Spinal cord (tissue), 10 donors: ENCODE results near the gene UCN2. TPM values are rescaled to one million over a fixed set of nuclear protein-coding genes. Genes with fewer than 3 reads are reported as not detected.
A peak's percentile ranks its signal among the peaks of the same experiment; 100 is the strongest.

Experiments used
- DNase-seq, 6 donors: peaks; one replicate each; pipeline versions ENCODE4 v3.0.0 to v3.0.0-alpha.2; 2013 to 2015; ENCODE audit warnings: low spot score in 6 of 6, low read depth in 4 of 6
- H3K27ac ChIP-seq: one replicate; pipeline ENCODE4 v1.5.1; 2013; ENCODE audit warnings: low read depth, low read length, control low read depth
- H3K27me3 ChIP-seq: one replicate; pipeline ENCODE4 v1.6.1; 2013; ENCODE audit warnings: low read length; ENCODE audit not compliant: control insufficient read depth, insufficient read depth
- H3K36me3 ChIP-seq: one replicate; pipeline ENCODE4 v1.6.1; 2013; ENCODE audit warnings: low read length; ENCODE audit not compliant: control insufficient read depth, insufficient read depth
- H3K4me1 ChIP-seq: one replicate; pipeline ENCODE4 v1.6.1; 2013; ENCODE audit warnings: low read length; ENCODE audit not compliant: control insufficient read depth, insufficient read depth
- H3K4me3 ChIP-seq: one replicate; pipeline ENCODE4 v1.5.1; 2013; ENCODE audit warnings: low read depth, low read length, control low read depth
- H3K9me3 ChIP-seq: one replicate; pipeline ENCODE4 v1.6.1; 2013; ENCODE audit warnings: low read length; ENCODE audit not compliant: control insufficient read depth, insufficient read depth
- whole genome bisulfite sequencing: methylation state at CpG from one replicate; pipeline ENCODE4 v1.1.5; 2013; ENCODE audit warnings: missing lambda C conversion rate; ENCODE audit not compliant: insufficient coverage; 5-methylcytosine and 5-hydroxymethylcytosine counted together
- polyA plus RNA-seq, 2 donors: library from polyadenylated mRNA; unstranded; fragments of 120-200 nt; gene quantifications; one replicate each; pipeline ENCODE4 v1.2.1, GENCODE V29; 2013; ENCODE audit not compliant: insufficient read length in 2 of 2
- total RNA-seq, 2 donors: library from RNA; depleted of rRNA in 1 of 2; stranded (reverse); fragments of 120-200 nt in 1 of 2; fragments of >200 nt in 1 of 2; gene quantifications; one replicate each; pipeline versions ENCODE4 v1.2.3 to v1.2.4, GENCODE V29; 2013 to 2014
- donor health status: healthy.

Gene UCN2
- total and polyA plus RNA-seq, 4 donors = 0.29 to 0.77 (median 0.32) TPM; not detected in 1

- H3K4me3 ChIP-seq = no peak overlapping the region
- peak in 1 of 6 donors; percentile 55 for DNase-seq
- H3K27ac ChIP-seq = peak overlapping the region; percentile 61
- H3K36me3 ChIP-seq = peaks cover 75% of the 10 kb centered on the region
- peaks cover 34% of the 10 kb centered on the region for H3K4me1 ChIP-seq
- no peaks in the 10 kb centered on the region for H3K9me3 ChIP-seq
- H3K27me3 ChIP-seq = peaks cover 19% of the 10 kb centered on the region
- WGBS = 80% methylated on average over 5 of the region's 5 CpGs
These were observed 34.9 kb upstream of the UCN2 start for GRCh38 chr3:48598323-48599076.

- H3K4me1 ChIP-seq = peaks cover 34% of the 10 kb centered on the region
- peaks cover 65% of the 10 kb centered on the region for H3K36me3 ChIP-seq
- WGBS = 87% methylated on average over 6 of the region's 6 CpGs
- H3K4me3 ChIP-seq = no peak overlapping the region
- H3K27ac ChIP-seq = no peak overlapping the region
- DNase-seq = no peak
- peaks cover 19% of the 10 kb centered on the region for H3K27me3 ChIP-seq
- H3K9me3 ChIP-seq = no peaks in the 10 kb centered on the region
These were observed 33.8 kb upstream of the UCN2 start for GRCh38 chr3:48597408-48597800.

- 83% methylated on average over 6 of the region's 8 CpGs for WGBS
- Histone ChIP-seq H3K9me3 (no peaks in the 10 kb centered on the region), H3K4me1 (peaks cover 34% of the 10 kb centered on the region), H3K27ac (no peak overlapping the region), H3K4me3 (no peak overlapping the region), H3K36me3 (peaks cover 64% of the 10 kb centered on the region), H3K27me3 (peaks cover 19% of the 10 kb centered on the region)
- no peak for DNase-seq
These were observed 33.3 kb upstream of the UCN2 start for GRCh38 chr3:48596676-48597407.

GRCh38 chr3:48596157-48596556 is 32.6 kb upstream of the UCN2 start:
- Histone ChIP-seq H3K4me1 (peaks cover 34% of the 10 kb centered on the region), H3K36me3 (peaks cover 64% of the 10 kb centered on the region), H3K27me3 (peaks cover 19% of the 10 kb centered on the region), H3K4me3 (no peak overlapping the region), H3K27ac (no peak overlapping the region), H3K9me3 (no peaks in the 10 kb centered on the region)
- 80% methylated on average over 3 of the region's 5 CpGs for WGBS
- no peak for DNase-seq

GRCh38 chr3:48595526-48596121 is 32.0 kb upstream of the UCN2 start:
- no peaks in the 10 kb centered on the region for H3K9me3 ChIP-seq
- WGBS = 29% methylated on average over 10 of the region's 10 CpGs
- H3K4me1 ChIP-seq = peaks cover 34% of the 10 kb centered on the region
- no peak overlapping the region for H3K4me3 ChIP-seq
- H3K27me3 ChIP-seq = peaks cover 19% of the 10 kb centered on the region
- H3K36me3 ChIP-seq = peaks cover 59% of the 10 kb centered on the region
- no peak for DNase-seq
- H3K27ac ChIP-seq = no peak overlapping the region

- H3K36me3 ChIP-seq = peaks cover 56% of the 10 kb centered on the region
- H3K9me3 ChIP-seq = no peaks in the 10 kb centered on the region
- H3K27ac ChIP-seq = no peak within 1 kb of the TSS
- peaks cover 19% of the 10 kb centered on the region for H3K27me3 ChIP-seq
- DNase-seq = peak in 2 of 6 donors; percentile 22 to 25
- peak within 1 kb of the TSS; percentile 21 for H3K4me3 ChIP-seq
- WGBS = 4% methylated on average over 25 of the region's 35 CpGs
- peaks cover 34% of the 10 kb centered on the region for H3K4me1 ChIP-seq
These were observed 31.5 kb upstream of the UCN2 start, which contains the start of gene COL7A1 for GRCh38 chr3:48595075-48595525. Gene COL7A1 (minus strand): TSS chr3:48595329. CDS start chr3:48595159, 170 bp downstream.

GRCh38 chr3:48594417-48595049 is 31.0 kb upstream of the UCN2 start:
- Histone ChIP-seq H3K27ac (no peak overlapping the region), H3K36me3 (peaks cover 54% of the 10 kb centered on the region), H3K4me3 (peak overlapping the region; percentile 21), H3K27me3 (peaks cover 19% of the 10 kb centered on the region), H3K9me3 (no peaks in the 10 kb centered on the region), H3K4me1 (peaks cover 34% of the 10 kb centered on the region)
- DNase-seq = peak in 1 of 6 donors; percentile 20
- WGBS = 18% methylated on average over 39 of the region's 39 CpGs

GRCh38 chr3:48593337-48593736 is 29.8 kb upstream of the UCN2 start:
- Histone ChIP-seq H3K36me3 (peaks cover 47% of the 10 kb centered on the region), H3K27ac (no peak overlapping the region), H3K4me3 (no peak overlapping the region), H3K4me1 (peaks cover 27% of the 10 kb centered on the region), H3K9me3 (no peaks in the 10 kb centered on the region), H3K27me3 (peaks cover 19% of the 10 kb centered on the region)
- DNase-seq = no peak
- 100% methylated on average over 7 of the region's 9 CpGs for WGBS

GRCh38 chr3:48592519-48593087 is 29.0 kb upstream of the UCN2 start:
- DNase-seq = no peak
- 90% methylated on average over 20 of the region's 21 CpGs for WGBS
- Histone ChIP-seq H3K27ac (no peak overlapping the region), H3K4me3 (no peak overlapping the region), H3K36me3 (peaks cover 46% of the 10 kb centered on the region), H3K27me3 (peaks cover 19% of the 10 kb centered on the region), H3K4me1 (peaks cover 22% of the 10 kb centered on the region), H3K9me3 (no peaks in the 10 kb centered on the region)
